CD4-positive, alpha-beta T cell treated with Interleukin-6 at 100 ng/mL for 8 hours (primary cell): Measurements from ENCODE around the gene MAGI3.
"Not testable (repeated sequence)": the region's sequence is repeated elsewhere in the genome, so short reads cannot be mapped to it uniquely, and the experiment has no call there.

Experiments
- DNase-seq: peaks from one replicate; pipeline ENCODE4 v3.0.0-alpha.2; 2020; ENCODE audit warnings: mixed read lengths, low spot score

Gene MAGI3

GRCh38 chr1:113399062-113399583, 8.8 kb downstream of the MAGI3 start:
- no peak for DNase-seq

GRCh38 chr1:113401067-113401466, 10.8 kb downstream of the MAGI3 start:
- DNase-seq, result no peak

- DNase-seq, result no peak
Observed at GRCh38 chr1:113401728-113402127, 11.4 kb downstream of the MAGI3 start.

- no peak for DNase-seq
Observed at GRCh38 chr1:113403065-113403464, 12.8 kb downstream of the MAGI3 start.

- DNase-seq, result no peak
Observed at GRCh38 chr1:113405573-113405972, 15.3 kb downstream of the MAGI3 start.

- DNase-seq, result not testable (repeated sequence)
Observed at GRCh38 chr1:113406149-113406548, 15.8 kb downstream of the MAGI3 start.

GRCh38 chr1:113409363-113409762, 19.0 kb downstream of the MAGI3 start:
- DNase-seq, result no peak

GRCh38 chr1:113412020-113412419, 21.7 kb downstream of the MAGI3 start:
- DNase-seq, result not testable (repeated sequence)

- DNase-seq, result no peak
Observed at GRCh38 chr1:113415310-113416070, 25.2 kb downstream of the MAGI3 start.

- DNase-seq, result not testable (repeated sequence)
Observed at GRCh38 chr1:113416071-113416470, 25.8 kb downstream of the MAGI3 start.

GRCh38 chr1:113416496-113416895, 26.2 kb downstream of the MAGI3 start:
- no peak for DNase-seq

- no peak for DNase-seq
Observed at GRCh38 chr1:113422315-113423068, 32.2 kb downstream of the MAGI3 start.

GRCh38 chr1:113423826-113424225, 33.5 kb downstream of the MAGI3 start:
- no peak for DNase-seq

GRCh38 chr1:113429461-113430153, 39.3 kb downstream of the MAGI3 start:
- DNase-seq, result no peak

- no peak for DNase-seq
Observed at GRCh38 chr1:113433184-113433583, 42.9 kb downstream of the MAGI3 start.

GRCh38 chr1:113434081-113434873, 44.0 kb downstream of the MAGI3 start:
- no peak for DNase-seq

- no peak for DNase-seq
Observed at GRCh38 chr1:113434874-113435175, 44.5 kb downstream of the MAGI3 start.

- DNase-seq, result no peak
Observed at GRCh38 chr1:113437554-113438341, 47.4 kb downstream of the MAGI3 start.

- no peak for DNase-seq
Observed at GRCh38 chr1:113438505-113439276, 48.4 kb downstream of the MAGI3 start.

- DNase-seq, result no peak
Observed at GRCh38 chr1:113439277-113439670, 49.0 kb downstream of the MAGI3 start.
